A549 (cell line): Measurements from ENCODE around the gene CCDC126.
"Not testable (repeated sequence)": the region's sequence is repeated elsewhere in the genome, so short reads cannot be mapped to it uniquely, and the experiment has no call there.

ENCODE experiments used
- GATA3 ChIP-seq: IDR thresholded peaks from 2 replicates; pipeline ENCODE4 v1.6.1; 2012; ENCODE audit warnings: borderline replicate concordance
- TF ChIP-seq, protein P1 (sequence below): IDR thresholded peaks from 2 replicates; pipeline ENCODE4 v1.6.1; 2012
- TF ChIP-seq, protein P2 (sequence below): fragments of 450-650 bp; IDR thresholded peaks from 2 replicates; pipeline ENCODE4 v1.6.1; 2014; ENCODE audit warnings: antibody characterized with exemption
- TF ChIP-seq, protein P3 (sequence below): fragments of >200 bp; sonication (Bioruptor Twin); formaldehyde crosslinking; IDR thresholded peaks from 3 replicates; pipeline ENCODE4 v1.5.1; 2016

- not testable (repeated sequence) for TF ChIP-seq GATA3
- TF ChIP-seq, protein P1, sequence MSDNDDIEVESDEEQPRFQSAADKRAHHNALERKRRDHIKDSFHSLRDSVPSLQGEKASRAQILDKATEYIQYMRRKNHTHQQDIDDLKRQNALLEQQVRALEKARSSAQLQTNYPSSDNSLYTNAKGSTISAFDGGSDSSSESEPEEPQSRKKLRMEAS = not testable (repeated sequence)
- TF ChIP-seq, protein P2, sequence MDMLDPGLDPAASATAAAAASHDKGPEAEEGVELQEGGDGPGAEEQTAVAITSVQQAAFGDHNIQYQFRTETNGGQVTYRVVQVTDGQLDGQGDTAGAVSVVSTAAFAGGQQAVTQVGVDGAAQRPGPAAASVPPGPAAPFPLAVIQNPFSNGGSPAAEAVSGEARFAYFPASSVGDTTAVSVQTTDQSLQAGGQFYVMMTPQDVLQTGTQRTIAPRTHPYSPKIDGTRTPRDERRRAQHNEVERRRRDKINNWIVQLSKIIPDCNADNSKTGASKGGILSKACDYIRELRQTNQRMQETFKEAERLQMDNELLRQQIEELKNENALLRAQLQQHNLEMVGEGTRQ = not testable (repeated sequence)
- TF ChIP-seq, protein P3, sequence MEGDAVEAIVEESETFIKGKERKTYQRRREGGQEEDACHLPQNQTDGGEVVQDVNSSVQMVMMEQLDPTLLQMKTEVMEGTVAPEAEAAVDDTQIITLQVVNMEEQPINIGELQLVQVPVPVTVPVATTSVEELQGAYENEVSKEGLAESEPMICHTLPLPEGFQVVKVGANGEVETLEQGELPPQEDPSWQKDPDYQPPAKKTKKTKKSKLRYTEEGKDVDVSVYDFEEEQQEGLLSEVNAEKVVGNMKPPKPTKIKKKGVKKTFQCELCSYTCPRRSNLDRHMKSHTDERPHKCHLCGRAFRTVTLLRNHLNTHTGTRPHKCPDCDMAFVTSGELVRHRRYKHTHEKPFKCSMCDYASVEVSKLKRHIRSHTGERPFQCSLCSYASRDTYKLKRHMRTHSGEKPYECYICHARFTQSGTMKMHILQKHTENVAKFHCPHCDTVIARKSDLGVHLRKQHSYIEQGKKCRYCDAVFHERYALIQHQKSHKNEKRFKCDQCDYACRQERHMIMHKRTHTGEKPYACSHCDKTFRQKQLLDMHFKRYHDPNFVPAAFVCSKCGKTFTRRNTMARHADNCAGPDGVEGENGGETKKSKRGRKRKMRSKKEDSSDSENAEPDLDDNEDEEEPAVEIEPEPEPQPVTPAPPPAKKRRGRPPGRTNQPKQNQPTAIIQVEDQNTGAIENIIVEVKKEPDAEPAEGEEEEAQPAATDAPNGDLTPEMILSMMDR = not testable (repeated sequence)
Observed at GRCh38 chr7:23581975-23582374, 15.2 kb upstream of the CCDC126 start.
